GM18517 (cell line): ENCODE data around the gene INPPL1.

Source experiments
- ATAC-seq: cut with Tn5 transposase; IDR thresholded peaks from one replicate; pipeline ENCODE4 v1.9.1; 2021; ENCODE audit warnings: mild to moderate bottlenecking, moderate library complexity; ENCODE audit not compliant: unreplicated experiment

Gene INPPL1

GRCh38 chr11:72232260-72233055, 7.9 kb downstream of the INPPL1 start:
- ATAC-seq = no peak

GRCh38 chr11:72233056-72233772, 8.6 kb downstream of the INPPL1 start:
- no peak for ATAC-seq

- ATAC-seq = no peak
Measured at GRCh38 chr11:72233773-72234513, 9.4 kb downstream of the INPPL1 start.

- no peak for ATAC-seq
Measured at GRCh38 chr11:72234514-72234830, 9.9 kb downstream of the INPPL1 start.

GRCh38 chr11:72234920-72235319, 10.4 kb downstream of the INPPL1 start:
- no peak for ATAC-seq

GRCh38 chr11:72235351-72236057, 10.9 kb downstream of the INPPL1 start:
- ATAC-seq = no peak

- ATAC-seq = no peak
Measured at GRCh38 chr11:72236083-72236697, 11.6 kb downstream of the INPPL1 start.

- no peak for ATAC-seq
Measured at GRCh38 chr11:72236774-72237111, 12.2 kb downstream of the INPPL1 start.

- no peak for ATAC-seq
Measured at GRCh38 chr11:72237112-72237931, 12.8 kb downstream of the INPPL1 start.

GRCh38 chr11:72238040-72238450, 13.5 kb downstream of the INPPL1 start:
- ATAC-seq = no peak

GRCh38 chr11:72238492-72239312, 14.1 kb downstream of the INPPL1 start:
- ATAC-seq = no peak

GRCh38 chr11:72239313-72239848, 14.8 kb downstream of the INPPL1 start:
- no peak for ATAC-seq

GRCh38 chr11:72239849-72240460, 15.4 kb downstream of the INPPL1 start:
- no peak for ATAC-seq

GRCh38 chr11:72240461-72241290, 16.1 kb downstream of the INPPL1 start:
- ATAC-seq = no peak

GRCh38 chr11:72241291-72241781, 16.8 kb downstream of the INPPL1 start:
- no peak for ATAC-seq

GRCh38 chr11:72242141-72242540, 17.6 kb downstream of the INPPL1 start:
- ATAC-seq = no peak
